GM06990 (cell line): Measurements from ENCODE around the gene TMEM151B.
"Not testable (repeated sequence)": the region's sequence is repeated elsewhere in the genome, so short reads cannot be mapped to it uniquely, and the experiment has no call there.

Experiments used
- DNase-seq: peaks from one replicate; pipeline ENCODE4 v3.0.0-alpha.2; 2011; ENCODE audit not compliant: insufficient read length; ENCODE audit errors: extremely low read depth
- H3K27me3 ChIP-seq: replicated peaks from 2 replicates; pipeline ENCODE4 v1.6.0; 2011; ENCODE audit warnings: low read length; ENCODE audit not compliant: control insufficient read depth, insufficient read depth
- H3K36me3 ChIP-seq: 2 replicates; pipeline ENCODE4 v1.5.1; 2011; ENCODE audit warnings: low read length; ENCODE audit not compliant: control insufficient read depth, insufficient read depth
- H3K4me3 ChIP-seq: replicated peaks from 2 replicates; pipeline ENCODE4 v1.5.1; 2011; ENCODE audit warnings: low read depth, mild to moderate bottlenecking, control low read depth, low read length
- TF ChIP-seq, protein P1 (sequence below): IDR thresholded peaks from 2 replicates; pipeline ENCODE4 v1.5.1; 2011; ENCODE audit warnings: low read length, control low read depth, mild to moderate bottlenecking, inconsistent platforms; ENCODE audit not compliant: insufficient read depth, poor library complexity, severe bottlenecking

The TMEM151B gene

DNA sequence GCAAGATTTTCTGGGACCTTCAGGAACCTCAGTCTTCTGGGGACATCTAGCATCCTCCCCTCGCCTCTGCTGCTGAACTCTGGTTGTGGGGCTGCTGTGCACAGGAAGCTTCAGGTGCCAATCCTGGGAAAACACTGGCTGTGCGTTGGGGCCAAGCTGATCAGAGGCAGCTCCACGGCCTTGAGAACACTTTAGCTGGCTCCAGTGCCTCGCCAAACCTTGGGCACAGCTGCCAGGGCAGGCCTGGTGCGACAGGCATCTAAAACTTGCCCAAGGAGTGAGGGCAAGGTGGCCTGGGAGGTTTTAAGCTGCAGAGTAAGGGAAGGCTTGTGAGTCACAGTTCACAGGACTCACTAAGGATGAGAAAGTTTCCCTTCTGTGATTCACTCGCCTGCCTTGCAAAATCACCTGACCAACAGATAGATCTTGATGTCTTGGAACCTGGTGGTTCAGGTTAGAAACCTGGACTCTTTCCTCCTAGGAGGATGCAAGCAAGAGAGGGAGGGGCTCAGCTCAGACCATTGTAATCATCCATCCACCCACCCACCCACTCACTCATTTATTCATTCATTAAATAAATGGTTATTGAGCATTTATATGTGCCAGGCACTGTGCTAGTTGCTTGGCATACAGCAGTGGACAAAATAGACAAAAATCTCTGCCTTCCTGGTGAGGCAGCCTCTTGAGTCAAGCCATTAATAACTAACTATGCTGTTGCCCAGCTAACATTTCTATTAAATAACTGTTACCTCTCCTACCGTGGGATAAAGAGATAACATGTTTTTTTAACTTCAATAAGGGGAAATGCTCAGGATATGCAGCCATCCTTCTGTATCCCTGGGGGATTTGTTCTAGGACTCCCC lies 69.7 kb downstream of the TMEM151B start:
- H3K36me3 ChIP-seq: no peaks in the 10 kb centered on the region
- no peaks in the 10 kb centered on the region; the same call in none of the 2 replicates for H3K27me3 ChIP-seq
- no peak for DNase-seq
- TF ChIP-seq, protein P1, sequence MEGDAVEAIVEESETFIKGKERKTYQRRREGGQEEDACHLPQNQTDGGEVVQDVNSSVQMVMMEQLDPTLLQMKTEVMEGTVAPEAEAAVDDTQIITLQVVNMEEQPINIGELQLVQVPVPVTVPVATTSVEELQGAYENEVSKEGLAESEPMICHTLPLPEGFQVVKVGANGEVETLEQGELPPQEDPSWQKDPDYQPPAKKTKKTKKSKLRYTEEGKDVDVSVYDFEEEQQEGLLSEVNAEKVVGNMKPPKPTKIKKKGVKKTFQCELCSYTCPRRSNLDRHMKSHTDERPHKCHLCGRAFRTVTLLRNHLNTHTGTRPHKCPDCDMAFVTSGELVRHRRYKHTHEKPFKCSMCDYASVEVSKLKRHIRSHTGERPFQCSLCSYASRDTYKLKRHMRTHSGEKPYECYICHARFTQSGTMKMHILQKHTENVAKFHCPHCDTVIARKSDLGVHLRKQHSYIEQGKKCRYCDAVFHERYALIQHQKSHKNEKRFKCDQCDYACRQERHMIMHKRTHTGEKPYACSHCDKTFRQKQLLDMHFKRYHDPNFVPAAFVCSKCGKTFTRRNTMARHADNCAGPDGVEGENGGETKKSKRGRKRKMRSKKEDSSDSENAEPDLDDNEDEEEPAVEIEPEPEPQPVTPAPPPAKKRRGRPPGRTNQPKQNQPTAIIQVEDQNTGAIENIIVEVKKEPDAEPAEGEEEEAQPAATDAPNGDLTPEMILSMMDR: no peak
- no peak overlapping the region for H3K4me3 ChIP-seq

DNA sequence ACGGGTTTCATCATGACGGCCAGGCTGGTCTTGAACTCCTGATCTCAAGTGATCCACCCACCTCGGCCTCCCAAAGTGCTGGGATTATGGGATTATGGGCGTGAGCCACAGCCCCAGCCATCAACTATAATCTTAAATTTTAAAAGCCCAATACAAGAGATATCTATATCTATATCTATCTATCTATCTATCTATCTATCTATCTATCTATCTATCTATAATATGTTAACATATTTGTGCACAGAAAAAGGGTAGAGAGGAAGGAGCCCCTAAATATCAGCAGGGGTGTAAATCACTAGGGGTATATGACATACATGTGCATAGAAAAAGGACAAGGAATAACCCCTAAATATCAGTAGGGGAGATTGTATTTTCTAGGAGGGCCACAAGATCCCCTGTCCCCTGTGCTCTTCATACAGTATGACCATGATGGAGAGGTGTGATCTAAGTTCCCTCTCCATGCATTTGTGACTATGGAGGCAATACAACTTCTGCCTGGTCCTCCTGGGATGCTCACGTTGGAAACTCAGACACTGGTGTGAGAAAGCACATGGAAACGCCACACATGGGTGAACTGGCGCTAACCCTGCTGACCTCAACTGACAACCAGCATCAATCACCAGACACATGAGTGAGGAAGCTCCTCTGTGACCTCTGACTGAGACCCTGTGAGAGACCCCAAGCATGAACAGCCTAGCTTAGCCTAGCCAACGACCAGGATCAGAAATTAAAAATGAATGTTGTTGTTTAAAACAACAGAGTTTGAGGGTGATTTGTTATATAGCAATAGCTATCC lies 71.0 kb downstream of the TMEM151B start:
- H3K4me3 ChIP-seq: no peak overlapping the region

DNA sequence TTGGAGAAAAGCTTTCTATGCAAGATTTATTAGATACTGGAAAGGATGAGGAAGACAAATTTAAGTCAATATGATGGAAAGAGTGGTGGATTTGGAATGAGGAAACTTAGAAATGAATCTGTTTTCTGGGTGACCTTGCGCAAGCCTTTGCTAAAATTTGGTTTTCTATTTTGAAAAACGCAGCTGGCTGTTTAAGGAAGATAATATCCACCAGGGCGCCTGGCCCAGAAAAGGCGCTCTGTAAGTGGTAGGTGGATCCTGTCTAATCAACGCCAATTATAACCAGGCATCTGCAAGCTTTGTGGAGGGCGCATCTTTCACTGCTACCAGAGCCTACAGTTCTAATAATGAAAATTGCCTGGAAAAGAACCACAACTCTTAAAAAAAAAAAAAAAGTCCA lies 71.8 kb downstream of the TMEM151B start:
- Histone ChIP-seq H3K4me3 (no peak overlapping the region), H3K27me3 (no peaks in the 10 kb centered on the region; the same call in none of the 2 replicates), H3K36me3 (no peaks in the 10 kb centered on the region)
- TF ChIP-seq, protein P1: no peak
- no peak for DNase-seq

More for the DNA sequence above, 71.0 kb downstream of the TMEM151B start:
- no peaks in the 10 kb centered on the region; the same call in none of the 2 replicates for H3K27me3 ChIP-seq
- TF ChIP-seq, protein P1: no peak
- no peaks in the 10 kb centered on the region for H3K36me3 ChIP-seq
- DNase-seq: no peak

DNA sequence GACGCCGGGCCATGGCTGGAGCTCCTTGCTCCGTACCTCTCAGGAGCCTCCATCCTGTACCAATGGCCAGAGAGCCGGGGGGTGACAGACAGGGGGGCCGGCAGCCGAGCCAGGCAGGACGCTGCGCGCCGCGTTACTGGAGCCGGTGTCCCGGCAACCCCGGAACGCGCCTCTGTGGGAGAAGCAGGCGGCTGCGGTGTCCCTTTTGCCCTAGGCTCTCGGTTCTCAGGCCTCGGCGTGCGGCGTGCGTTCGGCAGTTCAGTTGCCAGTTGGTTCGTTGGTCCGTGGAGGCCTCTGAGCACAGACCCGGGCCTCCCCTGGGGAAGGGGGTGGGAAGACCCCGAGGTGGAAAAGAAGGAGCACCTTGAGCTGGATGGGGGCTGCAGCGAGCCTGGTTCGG lies 72.2 kb downstream of the TMEM151B start, which contains the start of gene SPATS1:
Gene SPATS1, plus strand, starts transcription at position 162 of the 400 bp plus-strand sequence. CDS start 446 bp downstream, outside the sequence.
- Histone ChIP-seq H3K27me3 (no peaks in the 10 kb centered on the region; the same call in none of the 2 replicates), H3K36me3 (no peaks in the 10 kb centered on the region), H3K4me3 (no peak within 1 kb of the TSS)
- DNase-seq: no peak
- TF ChIP-seq, protein P1: no peak

DNA sequence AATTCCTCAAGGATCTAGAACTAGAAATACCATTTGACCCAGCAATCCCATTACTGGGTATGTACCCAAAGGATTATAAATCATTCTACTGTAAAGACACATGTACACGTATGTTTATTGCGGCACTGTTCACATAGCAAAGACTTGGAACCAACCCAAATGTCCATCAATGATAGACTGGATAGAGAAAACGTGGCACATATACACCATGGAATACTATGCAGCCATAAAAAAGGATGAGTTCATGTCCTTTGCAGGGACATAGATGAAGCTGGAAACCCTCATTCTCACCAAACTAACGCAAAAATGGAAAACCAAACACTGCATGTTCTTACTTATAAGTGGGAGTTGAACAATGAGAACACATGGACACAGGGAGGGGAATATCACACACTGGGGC lies 76.6 kb downstream of the TMEM151B start:
- H3K27me3 ChIP-seq, DNase-seq, H3K36me3 ChIP-seq, H3K4me3 ChIP-seq: not testable (repeated sequence)

DNA sequence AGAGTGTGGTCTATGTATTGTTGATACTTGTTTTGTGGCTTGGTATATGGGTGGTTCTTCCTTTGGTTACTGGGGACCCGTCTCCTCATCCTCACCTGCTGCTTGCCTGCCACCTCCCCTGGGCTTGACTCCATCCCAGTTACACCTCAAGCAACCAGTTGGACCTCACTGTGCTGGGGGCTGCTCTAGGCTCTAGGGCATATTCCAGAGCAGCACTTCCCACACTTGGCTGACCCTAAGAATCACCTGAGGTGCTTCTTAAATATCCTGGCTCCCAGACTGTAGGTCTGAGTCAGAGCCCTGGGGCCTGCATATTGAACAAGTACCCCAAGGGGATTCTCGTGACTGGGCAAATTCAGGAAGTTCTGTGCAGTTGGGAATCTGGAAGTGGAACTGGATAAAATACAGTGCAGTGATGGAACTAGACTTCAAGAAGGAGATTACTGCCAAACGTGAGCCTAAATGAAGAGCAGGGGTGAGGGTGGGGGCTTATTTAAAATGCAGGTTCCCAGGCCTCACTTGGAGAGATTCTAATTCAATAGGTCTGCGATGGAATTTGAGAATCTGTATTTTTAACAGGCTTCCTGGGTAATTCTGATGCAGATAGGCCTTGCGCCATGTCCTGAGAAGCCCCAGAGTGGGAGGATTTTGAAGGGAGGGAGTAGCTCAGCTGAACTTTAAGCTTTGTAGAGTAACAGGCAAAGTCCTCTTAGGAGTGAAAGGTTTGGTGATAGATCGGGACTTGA lies 79.8 kb downstream of the TMEM151B start:
- H3K36me3 ChIP-seq: no peaks in the 10 kb centered on the region
- no peak for DNase-seq
- no peak overlapping the region for H3K4me3 ChIP-seq
- TF ChIP-seq, protein P1: no peak
- no peaks in the 10 kb centered on the region for H3K27me3 ChIP-seq

DNA sequence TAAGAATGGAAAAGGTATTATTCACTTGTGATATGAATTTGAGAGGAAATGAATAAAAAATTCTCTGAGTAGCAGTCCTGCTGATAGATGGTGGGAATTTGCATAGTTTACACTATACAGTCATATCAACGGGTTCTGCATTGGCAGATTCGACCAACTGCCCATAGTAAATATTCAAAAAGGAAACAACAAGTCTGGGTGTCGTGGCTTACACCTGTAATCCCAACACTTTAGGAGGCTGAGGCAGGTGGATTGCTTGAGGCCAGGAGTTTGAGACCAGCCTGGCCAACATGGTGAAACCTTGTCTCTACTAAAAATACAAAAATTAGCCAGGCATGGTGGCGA lies 80.4 kb downstream of the TMEM151B start:
- not testable (repeated sequence) for H3K4me3 ChIP-seq, DNase-seq

More for the DNA sequence above, 80.4 kb downstream of the TMEM151B start:
- H3K36me3 ChIP-seq, H3K27me3 ChIP-seq: not testable (repeated sequence)
